HG03520 (cell line): ENCODE results near the gene NEURL1B.
A peak's percentile ranks its signal among the peaks of the same experiment; 100 is the strongest.
"Not testable (repeated sequence)": the region's sequence is repeated elsewhere in the genome, so short reads cannot be mapped to it uniquely, and the experiment has no call there.

Experiments
- ATAC-seq: cut with Tn5 transposase; IDR thresholded peaks from one replicate; pipeline ENCODE4 v1.9.1; 2021; ENCODE audit warnings: mild to moderate bottlenecking, moderate library complexity; ENCODE audit not compliant: unreplicated experiment

NEURL1B gene

DNA sequence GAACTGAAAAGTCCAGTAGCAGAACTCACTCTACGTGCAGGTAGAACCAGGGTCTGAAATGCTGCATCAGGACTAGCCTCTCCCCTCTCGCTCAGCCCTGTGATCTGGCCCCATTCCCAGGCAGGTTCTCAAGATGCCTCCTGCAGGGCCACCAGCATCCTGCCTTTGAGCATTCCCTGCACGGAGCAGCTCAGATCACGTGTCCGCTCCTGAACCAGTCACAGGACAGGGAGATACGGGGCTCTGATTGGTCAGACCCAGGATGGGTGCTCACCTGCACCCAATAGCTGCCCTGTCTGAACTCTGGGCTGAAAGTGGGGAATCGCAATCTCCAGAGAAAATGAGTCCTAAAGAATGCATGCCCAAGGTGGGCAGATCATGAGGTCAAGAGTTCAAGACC, 50.8 kb downstream of the NEURL1B start:
- no peak for ATAC-seq

DNA sequence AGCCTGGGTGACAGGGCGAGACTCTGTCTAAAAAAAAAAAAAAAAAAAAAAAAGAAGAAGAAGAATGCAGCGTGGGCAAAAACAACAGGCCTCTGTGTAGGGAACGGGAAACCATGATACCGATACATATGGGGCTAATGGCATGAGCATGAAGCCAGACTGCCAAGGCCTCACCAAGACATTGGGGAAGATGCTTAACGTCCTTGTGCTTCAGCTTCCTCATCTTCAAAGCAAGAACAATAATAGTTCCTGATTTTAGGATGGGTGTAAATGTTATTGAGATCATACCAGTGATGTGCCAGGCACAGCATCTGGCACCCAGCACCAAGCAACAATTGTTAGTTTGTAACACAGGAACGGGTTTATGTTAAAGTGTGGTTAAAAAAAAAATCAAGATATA, 51.4 kb downstream of the NEURL1B start:
- no peak for ATAC-seq

DNA sequence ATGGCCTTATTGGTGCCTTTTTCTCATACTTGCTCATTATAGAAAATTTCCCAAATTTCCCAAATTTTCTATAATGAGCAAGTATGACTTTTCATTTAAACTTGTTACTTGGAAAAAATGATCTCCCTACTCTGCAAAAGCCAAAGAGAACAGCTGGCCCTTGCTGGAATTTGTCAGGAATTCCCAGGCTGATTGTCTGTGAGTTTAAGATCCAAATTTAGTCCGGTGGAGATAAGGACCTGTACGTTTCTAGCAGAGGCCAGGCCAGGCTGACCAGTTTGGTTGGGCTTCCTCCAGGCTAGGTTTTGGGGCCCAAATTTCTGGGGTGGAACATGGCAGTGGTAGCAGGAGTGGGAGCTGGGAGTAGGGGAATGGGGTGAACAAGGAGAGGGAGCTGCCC, 51.9 kb downstream of the NEURL1B start:
- ATAC-seq, result no peak

DNA sequence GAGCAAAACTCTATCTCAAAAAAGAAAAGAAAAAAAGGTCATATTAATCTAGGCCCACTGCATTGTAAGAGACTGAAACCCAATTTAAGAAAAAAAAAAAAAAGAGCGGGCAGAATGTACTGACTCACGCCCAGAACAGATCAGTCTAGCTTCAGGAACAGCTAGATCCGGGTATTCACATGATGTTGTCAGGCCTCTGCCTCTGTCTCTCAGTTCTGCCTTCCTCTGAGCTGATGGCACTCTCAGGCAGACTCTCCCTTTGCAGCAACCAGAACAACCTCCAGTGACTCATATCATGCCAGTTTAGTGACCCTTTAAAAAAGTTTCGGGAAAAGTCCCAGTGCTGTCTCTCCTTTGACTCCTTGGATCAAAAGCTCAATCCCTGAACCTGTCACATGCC, 53.0 kb downstream of the NEURL1B start:
- no peak for ATAC-seq

DNA sequence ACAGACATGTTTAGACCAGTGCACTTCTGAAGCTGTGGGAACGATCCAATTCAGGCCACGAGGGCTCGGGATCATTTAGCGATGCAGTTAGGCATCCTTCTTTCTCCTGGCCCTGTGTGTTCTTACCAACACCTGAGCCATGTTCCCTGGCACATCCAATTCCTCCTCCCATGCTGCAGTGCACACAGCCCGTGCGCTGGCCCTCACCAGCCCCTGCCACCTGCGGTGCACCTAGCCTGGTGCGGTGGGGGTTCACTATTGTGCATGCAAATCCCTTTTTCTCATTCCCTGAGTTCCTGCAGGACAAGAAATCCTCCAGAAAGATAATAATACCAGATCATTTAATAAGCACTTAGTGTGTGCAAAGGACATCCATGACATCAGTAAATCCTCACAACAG, 53.5 kb downstream of the NEURL1B start:
- no peak for ATAC-seq

DNA sequence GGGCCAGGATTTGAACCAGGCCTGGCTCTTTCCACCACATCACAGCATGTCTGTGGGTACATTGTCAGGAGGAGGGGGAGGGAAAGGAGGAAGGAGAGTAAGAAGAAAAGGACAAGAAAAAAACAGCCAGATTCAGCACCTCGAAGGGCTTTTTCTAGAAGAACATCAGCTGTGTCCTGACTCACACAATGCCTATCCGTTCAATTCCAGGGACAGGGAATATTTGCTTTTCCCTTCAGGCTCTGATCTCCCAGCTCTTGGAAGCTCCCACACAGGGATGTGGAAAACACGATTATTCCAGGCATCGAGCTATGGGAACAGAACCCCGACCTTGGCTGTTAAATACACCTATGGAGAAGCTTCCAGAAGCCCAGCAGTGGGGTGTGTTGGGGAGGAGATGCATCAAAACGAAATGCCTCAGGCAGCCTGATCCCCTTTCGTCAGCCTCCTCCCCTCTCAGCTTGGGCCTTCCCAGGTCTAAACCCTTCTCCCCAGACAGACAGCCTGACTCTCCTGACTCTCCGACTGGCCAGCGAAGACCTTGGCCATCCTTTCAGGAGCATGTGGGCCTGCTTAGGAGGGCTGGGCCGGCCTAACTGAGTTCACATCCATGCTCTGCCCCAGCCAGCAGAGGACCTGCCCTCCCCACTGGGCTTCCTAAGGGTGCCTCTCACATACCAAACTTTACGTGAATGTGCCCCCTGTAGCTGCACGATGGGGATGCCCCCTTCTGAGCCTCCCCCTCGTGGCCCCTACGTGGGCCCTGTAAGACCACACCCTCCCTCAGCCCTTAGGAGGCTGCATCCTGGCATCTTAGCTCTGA, 54.4 kb downstream of the NEURL1B start:
- ATAC-seq, result no peak

DNA sequence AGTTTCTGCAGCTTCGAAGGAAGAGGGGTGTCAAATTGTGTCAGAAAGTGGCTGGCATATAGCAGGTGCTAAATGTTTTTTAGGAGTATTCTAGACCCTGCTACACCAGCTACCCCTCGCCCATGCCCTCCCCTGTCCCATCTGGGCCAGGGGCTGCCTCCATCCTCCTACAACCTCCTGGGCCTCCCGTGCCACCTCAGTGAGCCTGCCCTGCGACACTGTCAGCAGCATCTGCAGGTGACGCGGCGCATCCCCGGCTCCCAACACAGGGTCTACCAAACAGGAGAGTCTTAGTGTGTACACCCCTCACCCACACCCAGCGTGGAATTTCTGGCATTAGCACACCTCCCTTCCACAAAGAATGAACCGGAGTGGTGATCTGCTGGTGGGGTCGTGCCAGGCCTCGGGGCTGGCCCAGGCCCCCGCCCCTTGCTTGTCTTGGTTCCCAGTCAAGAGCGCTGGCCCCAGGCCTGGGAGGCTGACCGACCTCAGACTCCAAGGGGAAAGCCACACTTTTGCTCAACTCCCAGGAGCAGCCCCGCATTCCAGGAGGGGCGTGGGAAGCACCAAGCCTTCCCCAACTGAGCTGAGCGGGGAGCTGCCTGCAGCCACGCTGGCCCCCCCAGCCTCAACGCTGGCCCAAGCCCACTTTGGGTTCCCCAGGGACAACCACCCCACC, 55.2 kb downstream of the NEURL1B start:
- no peak for ATAC-seq

DNA sequence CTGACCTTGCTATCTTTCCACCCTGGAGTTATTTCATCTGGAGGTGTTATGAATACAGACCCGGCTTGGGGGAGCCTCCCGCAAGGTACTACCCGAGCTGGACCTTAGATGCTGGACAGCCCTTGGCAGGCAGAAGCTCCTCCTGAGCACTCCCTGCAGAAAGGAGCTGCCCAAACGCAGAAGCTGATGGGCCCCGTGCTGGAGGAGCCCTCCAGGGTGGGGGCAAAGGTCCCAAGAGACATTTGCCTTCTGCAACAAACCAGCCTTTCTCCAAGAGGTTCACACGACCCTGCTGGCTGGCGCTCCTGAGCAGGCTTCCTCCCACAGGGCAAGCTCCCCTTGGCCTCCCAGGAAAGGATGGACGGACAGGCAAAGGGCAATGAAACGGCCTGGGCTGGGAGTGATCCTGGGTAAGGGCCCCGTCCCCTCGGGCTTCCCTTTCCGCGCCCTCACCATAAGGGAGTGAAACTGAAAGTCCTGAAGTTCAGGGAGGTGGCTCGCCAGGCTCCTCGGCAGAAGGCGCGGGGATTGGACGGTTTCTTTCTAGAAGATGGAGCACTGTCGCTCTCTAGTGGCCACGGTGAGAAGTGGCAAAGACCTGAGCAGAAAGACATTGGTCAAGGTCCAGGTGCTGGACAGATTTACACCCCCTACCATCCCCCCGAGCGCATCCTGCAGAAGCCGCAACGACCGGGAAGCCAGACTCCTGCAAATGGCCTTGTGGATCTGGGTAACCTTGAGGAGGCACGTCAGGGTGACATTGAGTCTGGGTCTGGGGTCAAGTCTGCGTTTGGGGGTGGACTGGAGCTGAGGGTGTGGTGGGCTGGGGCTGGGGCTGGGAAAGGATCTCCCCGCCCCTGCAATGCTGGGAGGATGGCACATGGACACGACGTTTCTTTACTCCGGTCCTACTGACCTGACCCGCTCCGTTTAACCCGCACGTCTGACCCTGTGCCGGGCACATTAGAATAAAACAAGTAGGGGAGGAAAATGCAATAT, 56.4 kb downstream of the NEURL1B start:
- peak; percentile 64 for ATAC-seq

DNA sequence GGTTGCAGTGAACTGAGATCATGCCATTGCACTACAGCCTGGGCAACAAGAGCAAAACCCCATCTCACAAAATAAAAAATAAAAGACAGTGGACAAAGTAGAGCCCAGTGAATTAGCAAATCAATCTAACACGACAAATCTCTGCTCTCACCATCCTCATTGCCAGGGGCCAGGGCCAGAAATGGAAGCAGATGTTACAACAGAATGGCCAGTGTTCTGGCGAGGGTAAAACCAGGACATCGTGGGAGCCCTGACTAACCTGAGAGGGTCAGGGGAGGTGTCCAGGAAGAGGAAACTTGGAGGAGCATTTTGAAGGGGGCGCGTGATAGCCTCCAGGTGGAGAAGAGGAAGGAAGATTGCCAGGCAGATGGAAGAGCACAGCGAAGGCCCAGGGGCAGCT, 58.4 kb downstream of the NEURL1B start:
- no peak for ATAC-seq

DNA sequence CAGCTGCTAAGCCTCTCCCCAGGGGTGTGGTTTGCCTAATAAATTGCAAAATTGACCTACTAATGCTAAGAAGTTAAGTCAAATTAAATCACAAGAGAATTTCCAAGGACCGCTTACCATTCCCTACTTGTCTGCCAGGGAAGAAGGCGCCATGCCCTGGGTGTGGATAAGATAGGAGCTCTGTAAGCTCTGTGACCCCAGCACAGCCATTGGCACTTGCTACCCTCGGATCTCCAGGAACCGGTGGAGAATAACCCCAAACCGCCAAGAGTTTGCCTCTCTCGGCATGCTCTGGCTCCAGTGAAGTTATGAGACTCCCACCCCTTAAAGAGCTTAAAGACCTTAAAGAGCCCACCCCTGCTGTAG, 58.9 kb downstream of the NEURL1B start:
- ATAC-seq, result no peak

DNA sequence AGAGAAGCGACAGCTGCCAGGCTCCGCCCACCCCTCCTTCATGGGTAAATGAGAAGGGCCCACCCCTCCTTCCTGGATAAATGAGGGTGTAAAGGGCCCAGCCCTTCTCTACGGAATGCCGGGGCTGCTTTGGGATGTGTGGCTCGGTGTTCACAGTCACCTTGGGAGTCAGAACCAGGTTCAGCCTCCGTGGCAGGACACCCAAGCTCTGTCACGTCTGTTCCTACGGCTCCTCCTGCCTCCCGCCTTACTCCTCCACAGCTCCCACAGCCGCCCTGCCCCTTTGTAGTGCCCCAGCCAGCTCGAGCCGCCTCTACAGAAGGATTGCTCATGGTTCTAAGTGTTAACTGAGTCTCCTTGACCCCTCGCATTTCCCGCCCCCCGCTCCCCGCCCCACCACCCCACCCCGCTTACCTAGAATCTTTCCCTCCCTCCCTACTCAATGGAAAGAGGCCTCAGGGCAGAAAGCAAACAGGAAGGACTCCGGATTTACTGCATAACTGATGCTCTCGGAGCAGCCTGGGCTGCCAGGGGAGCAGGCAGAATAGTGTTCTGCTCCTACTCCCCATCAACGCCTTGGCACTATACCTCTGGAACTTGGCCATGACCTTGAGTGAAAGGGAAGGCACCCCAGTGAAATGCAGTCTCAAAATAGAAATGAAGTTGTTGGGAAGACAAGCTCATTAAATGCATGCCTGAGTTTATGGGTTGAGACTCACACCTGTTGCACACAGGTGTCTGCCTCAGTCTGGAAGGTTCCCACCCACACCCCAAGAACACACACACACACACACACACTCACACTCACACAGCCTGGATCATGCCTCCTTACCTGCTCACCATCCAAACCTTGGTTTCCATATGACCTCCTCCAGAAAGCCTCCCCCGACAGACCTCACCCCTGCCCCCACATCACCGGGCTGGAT, 59.6 kb downstream of the NEURL1B start:
- no peak for ATAC-seq

DNA sequence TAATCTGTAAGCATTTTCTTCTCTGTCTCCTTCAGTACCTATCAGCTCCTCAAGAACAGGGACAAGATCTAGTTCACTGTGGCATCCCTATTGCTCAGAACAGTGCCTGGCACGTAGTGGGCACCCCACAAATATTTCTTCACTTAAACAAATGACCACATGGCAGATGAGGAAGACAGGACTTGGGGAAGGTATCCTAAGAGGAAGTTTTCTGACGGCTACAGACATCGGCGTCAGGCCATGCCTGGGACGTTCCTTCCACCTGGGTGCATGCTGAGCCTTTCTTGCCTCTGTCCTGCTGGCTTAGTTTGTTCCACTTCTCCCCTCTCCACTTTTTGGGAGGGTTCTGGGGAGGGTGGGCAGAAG, 60.2 kb downstream of the NEURL1B start:
- no peak for ATAC-seq

DNA sequence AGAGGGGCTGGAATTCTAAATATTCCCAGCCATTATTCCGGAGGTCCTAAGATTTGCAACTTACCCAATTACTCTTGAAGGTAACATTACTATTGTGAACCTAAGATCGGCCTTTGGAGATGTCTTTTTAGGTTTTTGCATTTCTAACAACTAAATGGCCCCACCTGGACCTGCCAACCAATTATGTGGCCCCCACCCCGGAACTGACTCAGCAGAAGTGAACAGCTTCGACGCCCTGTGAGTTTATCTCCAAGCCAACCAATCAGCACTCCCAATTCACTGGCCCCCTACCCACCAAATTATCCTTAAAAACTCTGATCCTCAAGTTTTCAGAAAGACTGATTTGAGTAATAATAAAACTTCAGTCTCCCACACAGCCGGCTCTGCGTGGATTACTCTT, 62.9 kb downstream of the NEURL1B start:
- ATAC-seq, result no peak

DNA sequence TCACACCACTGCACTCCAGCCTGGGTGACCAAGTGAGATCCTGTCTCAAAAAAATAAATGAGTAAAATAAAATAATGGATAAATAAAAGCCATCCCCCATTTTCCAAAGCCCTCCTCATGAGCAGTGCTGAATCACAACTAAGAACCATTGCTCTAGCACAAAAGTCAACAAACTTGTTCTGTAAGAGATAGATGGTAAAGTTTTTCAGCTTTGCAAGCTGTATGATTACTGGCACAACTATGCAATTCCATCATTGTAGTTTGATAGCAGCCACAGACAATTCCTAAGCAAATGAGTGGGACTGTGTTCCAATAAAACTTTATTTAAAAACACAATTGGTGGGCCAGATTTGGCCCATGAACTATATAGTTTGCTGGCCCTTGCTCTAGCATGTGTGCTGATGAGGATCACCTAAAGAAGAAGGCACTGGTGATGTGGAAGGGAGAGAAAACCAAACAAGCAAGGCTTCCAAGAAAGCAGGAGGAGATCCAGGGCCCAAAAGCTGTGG, 64.6 kb downstream of the NEURL1B start:
- ATAC-seq, result no peak

DNA sequence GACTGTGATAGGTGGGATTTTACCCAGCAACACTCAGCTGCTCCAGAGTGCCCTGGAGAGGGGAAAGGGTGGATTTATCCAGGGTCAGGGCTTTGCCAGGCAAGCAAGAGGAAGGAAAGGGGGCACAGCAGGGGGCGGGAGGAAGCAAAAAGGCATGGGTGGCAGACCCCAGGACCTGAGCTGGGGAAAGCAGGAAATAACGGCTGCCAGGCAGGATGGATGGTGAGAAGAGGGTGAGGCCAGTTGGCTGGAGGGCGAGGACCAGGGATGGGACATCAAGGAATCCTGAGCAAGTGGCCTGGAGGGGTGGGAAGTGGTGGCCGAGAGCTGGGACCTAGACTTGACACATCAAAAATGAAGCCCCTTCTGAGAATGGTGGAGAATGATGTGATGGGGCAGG, 65.7 kb downstream of the NEURL1B start:
- ATAC-seq, result no peak

DNA sequence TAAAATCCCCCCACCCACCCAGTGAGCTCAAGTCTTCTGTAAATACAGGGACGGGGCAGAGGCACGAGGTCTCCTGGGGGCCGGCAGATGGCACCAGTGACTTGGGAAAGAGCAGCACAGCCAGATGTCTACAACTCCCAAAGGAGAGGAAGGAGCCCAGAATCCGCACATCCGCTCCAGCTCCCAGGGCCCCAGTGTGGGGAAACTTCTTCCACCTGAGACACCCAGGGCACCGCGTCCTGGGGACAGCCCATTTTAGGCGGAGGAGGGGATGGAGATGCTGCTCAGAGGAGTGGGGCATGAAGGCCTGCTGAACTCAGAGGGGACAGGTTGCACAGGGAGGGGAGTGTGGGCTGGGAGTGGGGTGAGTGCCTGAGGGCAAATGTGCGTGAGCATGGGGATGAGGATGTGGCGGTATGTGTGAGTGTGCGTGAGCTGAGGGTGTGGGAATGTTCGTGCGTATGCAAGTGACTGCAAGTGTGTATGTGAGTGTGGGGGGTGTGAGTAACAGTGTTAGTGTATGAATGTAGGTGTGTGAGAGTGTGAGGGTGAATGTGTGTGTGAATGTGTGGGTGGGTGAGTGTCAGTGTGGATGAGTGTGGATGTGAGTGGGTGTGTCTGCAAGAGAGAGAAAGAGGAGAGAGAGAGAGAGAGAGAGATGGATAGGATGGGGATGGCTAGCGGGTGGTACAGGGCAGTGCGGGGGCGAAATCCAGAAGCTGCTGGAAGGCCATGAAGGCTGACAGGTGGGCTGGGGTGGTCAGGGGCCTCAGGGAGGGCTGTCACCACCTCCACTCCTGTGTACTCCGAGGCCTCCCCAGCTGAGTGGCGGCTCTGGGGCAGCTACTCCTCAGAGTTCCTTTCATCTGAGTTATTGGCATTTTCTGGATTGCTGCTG, 66.5 kb downstream of the NEURL1B start:
- ATAC-seq, result no peak

DNA sequence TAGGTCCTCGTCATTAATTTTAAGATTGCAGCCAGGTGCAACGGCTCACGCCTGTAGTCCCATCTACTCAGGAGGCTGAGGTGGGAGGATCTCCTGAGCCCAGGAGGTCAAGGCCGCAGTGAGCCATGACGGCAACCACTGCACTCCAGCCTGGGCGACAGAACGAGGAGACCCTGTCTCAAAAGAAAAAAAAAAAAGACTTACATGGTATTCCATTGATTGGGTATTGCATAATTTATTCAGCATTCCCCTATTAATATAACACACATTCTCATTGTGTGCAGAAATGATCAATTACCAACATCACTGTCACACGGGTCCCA, 67.1 kb downstream of the NEURL1B start:
- ATAC-seq, result no peak

DNA sequence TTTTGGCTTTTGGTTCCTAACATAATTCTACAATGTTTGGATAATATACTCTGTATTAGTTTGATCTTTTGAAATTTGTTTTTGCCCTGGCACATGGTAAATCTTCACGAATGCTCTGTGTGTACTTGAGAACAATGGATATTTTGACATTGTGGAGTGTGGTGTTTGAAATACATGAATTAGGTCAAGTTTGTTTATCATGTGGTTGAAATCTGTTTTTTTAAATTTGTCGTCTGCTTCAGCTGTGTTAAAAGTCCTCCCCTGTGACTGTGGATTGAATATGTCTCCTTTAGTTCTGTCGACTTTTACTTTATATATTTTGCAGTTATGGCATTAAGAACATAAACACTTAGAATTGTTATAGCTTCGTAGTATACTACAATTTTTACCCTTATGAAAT, 69.6 kb downstream of the NEURL1B start:
- no peak for ATAC-seq

DNA sequence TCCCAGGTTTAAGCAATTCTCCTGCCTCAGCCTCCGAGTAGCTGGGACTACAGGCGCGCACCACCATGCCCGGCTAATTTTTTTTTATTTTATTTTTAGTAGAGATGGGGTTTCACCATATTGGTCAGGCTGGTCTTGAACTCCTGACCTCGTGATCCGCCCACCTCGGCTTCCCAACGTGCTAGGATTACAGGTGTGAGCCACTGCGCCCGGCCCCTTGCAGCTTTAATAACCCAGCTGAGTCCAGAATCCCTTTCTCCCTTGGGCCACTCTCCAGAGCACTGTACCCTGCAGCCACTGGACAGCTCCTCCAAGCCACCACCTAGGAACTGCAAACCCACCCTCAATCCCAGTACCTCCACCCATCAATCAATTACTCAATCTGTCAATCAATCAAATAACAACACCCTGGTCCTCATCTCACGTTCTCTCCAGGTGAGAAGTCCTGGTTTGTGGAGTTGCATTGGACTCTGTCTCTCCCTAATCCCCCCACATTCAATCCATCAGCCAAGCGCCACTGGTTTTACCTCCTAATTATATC, 70.3 kb downstream of the NEURL1B start:
- not testable (repeated sequence) for ATAC-seq
